Activated T-cell treated with anti-CD3 and anti-CD28 coated beads, Interleukin-2, amount 50 U/mL, for 4 hours (primary cell): Measurements from ENCODE around the gene WNT5B. TPM values are rescaled to one million over a fixed set of nuclear protein-coding genes. Genes with fewer than 3 reads are reported as not detected.
"Not testable (repeated sequence)": the region's sequence is repeated elsewhere in the genome, so short reads cannot be mapped to it uniquely, and the experiment has no call there.

Experiments
- ATAC-seq, 2 donors: fragments of 200-7000 bp; cut with Tn5 transposase; one replicate each; pipeline ENCODE4 v1.10.0; 2021
- DNase-seq: peaks from one replicate; pipeline ENCODE4 v3.0.0-alpha.2; 2020
- H3K27me3 Mint-ChIP-seq: one replicate; pipeline ENCODE4 v1.8.0; 2021; ENCODE audit warnings: low read depth, mixed read lengths
- H3K36me3 Mint-ChIP-seq: one replicate; pipeline ENCODE4 v1.8.0; 2022; ENCODE audit warnings: mixed read lengths; ENCODE audit not compliant: insufficient read depth
- H3K4me1 Mint-ChIP-seq: one replicate; pipeline ENCODE4 v1.8.0; 2021; ENCODE audit warnings: low read depth, mixed read lengths
- H3K4me3 Mint-ChIP-seq: one replicate; pipeline ENCODE4 v1.8.0; 2021; ENCODE audit warnings: mild to moderate bottlenecking, moderate library complexity, mixed read lengths
- H3K9me3 Mint-ChIP-seq: one replicate; pipeline ENCODE4 v1.8.0; 2021; ENCODE audit warnings: mixed read lengths
- total RNA-seq, 3 donors: library from RNA; stranded (reverse); gene quantifications; one replicate each; pipeline ENCODE4 v1.2.1, GENCODE V29; 2021

WNT5B gene
- total RNA-seq, 3 donors from 2014 or later: 0.13 TPM; not detected in 2

GRCh38 chr12:1692226-1692625 is 63.2 kb downstream of the WNT5B start:
- peak overlapping the region; percentile 97 for H3K4me3 Mint-ChIP-seq
- no peak for DNase-seq
- no peaks in the 10 kb centered on the region for H3K27me3 Mint-ChIP-seq
- peaks cover 57% of the 10 kb centered on the region for H3K4me1 Mint-ChIP-seq
- ATAC-seq: no peak
- H3K9me3 Mint-ChIP-seq: no peaks in the 10 kb centered on the region
- H3K36me3 Mint-ChIP-seq: peaks cover 7% of the 10 kb centered on the region

- H3K36me3 Mint-ChIP-seq: peaks cover 11% of the 10 kb centered on the region
- no peaks in the 10 kb centered on the region for H3K27me3 Mint-ChIP-seq
- ATAC-seq: no peak
- no peaks in the 10 kb centered on the region for H3K9me3 Mint-ChIP-seq
- no peak for DNase-seq
- H3K4me3 Mint-ChIP-seq: peak overlapping the region; percentile 54
- H3K4me1 Mint-ChIP-seq: peaks cover 65% of the 10 kb centered on the region
These were observed 64.0 kb downstream of the WNT5B start for GRCh38 chr12:1692895-1693610.

- not testable (repeated sequence) for H3K4me3 Mint-ChIP-seq, DNase-seq, H3K9me3 Mint-ChIP-seq, ATAC-seq, H3K27me3 Mint-ChIP-seq
- Mint-ChIP-seq H3K4me1 (peaks cover 70% of the 10 kb centered on the region), H3K36me3 (peaks cover 11% of the 10 kb centered on the region)
These were observed 66.1 kb downstream of the WNT5B start for GRCh38 chr12:1695097-1695496.

GRCh38 chr12:1695886-1696670 is 67.0 kb downstream of the WNT5B start:
- ATAC-seq (no peak), DNase-seq (no peak)
- Mint-ChIP-seq H3K4me3 (peak overlapping the region; percentile 4), H3K36me3 (peaks cover 11% of the 10 kb centered on the region), H3K27me3 (no peaks in the 10 kb centered on the region), H3K4me1 (peaks cover 69% of the 10 kb centered on the region), H3K9me3 (no peaks in the 10 kb centered on the region)

DNA sequence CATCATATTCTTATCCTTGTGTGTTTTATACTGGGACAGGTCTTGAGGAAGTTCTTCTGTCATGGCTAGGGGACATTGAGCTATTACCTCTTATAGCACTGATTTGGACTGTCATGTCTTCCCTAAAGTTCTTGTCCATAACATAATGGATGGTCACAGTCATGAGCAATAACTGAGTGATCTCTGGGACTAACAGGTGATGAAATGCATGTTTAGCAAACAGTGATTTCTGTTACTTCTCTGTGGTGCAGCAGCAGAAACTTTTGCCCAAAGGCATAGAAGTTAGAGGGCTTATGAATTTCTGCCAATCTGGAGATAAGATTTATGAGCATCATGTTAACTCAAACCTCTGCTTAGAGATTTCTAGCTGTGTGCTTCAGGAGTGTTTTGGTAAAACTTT is 67.8 kb downstream of the WNT5B start:
- peaks cover 11% of the 10 kb centered on the region for H3K36me3 Mint-ChIP-seq
- no peaks in the 10 kb centered on the region for H3K9me3 Mint-ChIP-seq
- H3K4me1 Mint-ChIP-seq: peaks cover 64% of the 10 kb centered on the region
- H3K27me3 Mint-ChIP-seq: no peaks in the 10 kb centered on the region
- ATAC-seq (no peak), DNase-seq (no peak)
- H3K4me3 Mint-ChIP-seq: no peak overlapping the region

Other genes starting within 250 kb of the WNT5B start
- 10 to 100 TPM; 22.8 to 25.2 (median 23.7) TPM for gene FBXL14, start 34.6 kb upstream of the WNT5B start, total RNA-seq
- 10 to 100 TPM; 45.0 to 54.2 (median 46.8) TPM for gene ADIPOR2, start 61.8 kb downstream of the WNT5B start, total RNA-seq
- under 1 TPM; 0.08 to 0.34 (median 0.27) TPM for gene LRTM2, start 191.3 kb downstream of the WNT5B start, total RNA-seq